Ectodermal cell (in vitro differentiated cells): ENCODE measurements around the gene GRIK1.

Experiments used
- H3K27ac ChIP-seq: 2 replicates; pipeline ENCODE4 v1.7.0; 2013; ENCODE audit warnings: mild to moderate bottlenecking, low read depth, low read length; ENCODE audit not compliant: insufficient read depth, poor library complexity, severe bottlenecking
- H3K27me3 ChIP-seq: 2 replicates; pipeline ENCODE4 v1.7.0; 2013; ENCODE audit warnings: mild to moderate bottlenecking, low read length; ENCODE audit not compliant: insufficient read depth, control insufficient read depth, poor library complexity, severe bottlenecking
- H3K36me3 ChIP-seq: one replicate; pipeline ENCODE4 v1.7.0; 2013; ENCODE audit warnings: low read length; ENCODE audit not compliant: control insufficient read depth, insufficient read depth
- H3K4me1 ChIP-seq: one replicate; pipeline ENCODE4 v1.7.0; 2013; ENCODE audit warnings: low read length; ENCODE audit not compliant: control insufficient read depth, insufficient read depth
- H3K4me3 ChIP-seq: 2 replicates; pipeline ENCODE4 v1.7.0; 2013; ENCODE audit warnings: low read depth, low read length, control low read depth; ENCODE audit not compliant: insufficient read depth
- H3K9me3 ChIP-seq: 2 replicates; pipeline ENCODE4 v1.7.0; 2013; ENCODE audit warnings: mild to moderate bottlenecking, low read length, moderate library complexity; ENCODE audit not compliant: control insufficient read depth
- WGBS, 2 experiments: methylation state at CpG; one replicate each; pipeline ENCODE4 v1.1.7; 2013; ENCODE audit warnings: missing lambda C conversion rate in 2 of 2; 5-methylcytosine and 5-hydroxymethylcytosine counted together

GRIK1 gene

DNA sequence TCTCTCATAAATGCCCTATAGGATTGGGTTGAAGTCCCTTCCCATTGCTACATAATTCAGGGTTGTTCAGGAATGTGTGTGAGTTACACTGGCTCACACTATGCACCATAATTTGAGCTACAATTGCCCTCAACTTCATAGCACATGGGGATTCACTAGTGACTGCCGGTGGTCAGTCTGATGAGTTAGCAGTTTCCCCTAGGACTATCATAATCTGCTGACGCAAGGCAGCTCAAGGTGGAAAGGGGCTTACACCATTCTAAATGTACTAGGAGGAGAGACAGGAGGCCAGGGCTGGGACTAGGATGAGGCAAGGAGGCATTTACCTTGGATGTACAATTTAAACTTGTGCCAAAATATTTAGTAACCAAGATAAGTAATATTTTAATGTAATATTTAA is 224.7 kb downstream of the GRIK1 start:
- 93% methylated on average over 2 of the region's 2 CpGs for WGBS, 2 experiments
- Histone ChIP-seq H3K27me3 (no peaks in the 10 kb centered on the region), H3K9me3 (no peaks in the 10 kb centered on the region), H3K27ac (no peak overlapping the region), H3K4me3 (no peak overlapping the region), H3K36me3 (peaks cover 3% of the 10 kb centered on the region), H3K4me1 (peaks cover 6% of the 10 kb centered on the region)

DNA sequence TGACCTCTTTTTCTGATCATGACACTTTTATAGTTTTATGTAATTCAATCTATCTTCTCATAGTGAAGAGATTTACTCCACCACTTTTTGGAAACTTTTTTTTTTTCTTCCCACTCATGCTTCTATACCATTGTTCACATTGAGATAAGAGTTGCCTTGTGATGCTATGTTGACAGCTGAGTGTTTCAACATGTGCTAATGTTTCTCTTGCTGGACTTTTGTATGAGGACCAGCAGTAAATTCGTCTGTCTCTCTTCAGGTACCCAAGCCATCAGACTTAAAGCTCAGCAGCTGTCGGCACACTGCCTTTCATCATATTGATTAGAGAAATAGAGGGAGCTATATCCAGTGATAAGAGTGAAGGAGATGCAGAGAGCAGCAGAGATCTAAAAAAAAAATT is 227.0 kb downstream of the GRIK1 start:
- Histone ChIP-seq H3K27ac (no peak overlapping the region), H3K4me1 (no peaks in the 10 kb centered on the region), H3K27me3 (no peaks in the 10 kb centered on the region), H3K4me3 (no peak overlapping the region), H3K36me3 (peaks cover 3% of the 10 kb centered on the region), H3K9me3 (no peaks in the 10 kb centered on the region)
- 82 to 93% methylated on average over 2 of the region's 2 CpGs for WGBS, 2 experiments

DNA sequence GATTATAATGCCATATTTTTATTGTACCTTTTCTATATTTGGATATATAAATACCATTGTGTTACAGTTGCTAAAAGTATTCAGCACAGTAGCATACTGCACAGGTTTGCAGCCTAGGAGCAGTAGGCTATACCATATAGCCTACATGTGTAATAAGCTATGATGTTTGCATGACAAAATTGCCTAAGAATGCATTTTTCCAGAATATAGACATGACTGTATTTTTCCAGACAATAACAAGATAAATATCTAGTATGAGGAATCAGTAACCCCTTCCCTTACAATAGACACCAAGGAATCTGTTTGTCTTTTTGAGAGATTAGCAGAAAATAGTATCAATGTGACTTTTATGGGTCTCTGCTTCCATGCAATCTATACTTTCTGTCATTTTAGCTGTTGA is 228.6 kb downstream of the GRIK1 start:
- Histone ChIP-seq H3K9me3 (no peaks in the 10 kb centered on the region), H3K27ac (no peak overlapping the region), H3K27me3 (no peaks in the 10 kb centered on the region), H3K36me3 (no peaks in the 10 kb centered on the region), H3K4me3 (no peak overlapping the region), H3K4me1 (no peaks in the 10 kb centered on the region)

DNA sequence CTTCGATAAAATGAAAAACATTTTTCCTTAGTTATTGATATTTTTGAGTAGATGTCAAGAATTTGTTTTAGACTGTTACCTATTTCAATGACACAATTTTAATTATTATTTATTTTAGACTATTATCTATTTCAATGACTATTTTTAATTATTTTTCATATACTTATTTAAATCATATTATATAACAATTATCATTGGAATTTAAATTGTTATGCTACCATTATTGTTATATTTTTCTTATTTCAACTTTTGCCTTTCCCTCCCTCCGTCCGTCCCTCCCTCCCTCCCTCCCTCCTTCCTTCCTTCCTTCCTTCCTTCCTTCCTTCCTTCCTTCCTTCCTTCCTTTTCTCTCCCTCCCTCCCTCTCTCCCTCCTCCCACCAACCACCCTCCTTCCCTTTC is 229.3 kb downstream of the GRIK1 start:
- H3K4me3 ChIP-seq = no peak overlapping the region
- no peaks in the 10 kb centered on the region for H3K4me1 ChIP-seq
- WGBS, 2 experiments = 89% methylated on average over 3 of the region's 3 CpGs; no CpG with 5 or more reads in 1 of the 2 experiments
- no peaks in the 10 kb centered on the region for H3K9me3 ChIP-seq
- no peaks in the 10 kb centered on the region for H3K27me3 ChIP-seq
- no peaks in the 10 kb centered on the region for H3K36me3 ChIP-seq
- no peak overlapping the region for H3K27ac ChIP-seq

DNA sequence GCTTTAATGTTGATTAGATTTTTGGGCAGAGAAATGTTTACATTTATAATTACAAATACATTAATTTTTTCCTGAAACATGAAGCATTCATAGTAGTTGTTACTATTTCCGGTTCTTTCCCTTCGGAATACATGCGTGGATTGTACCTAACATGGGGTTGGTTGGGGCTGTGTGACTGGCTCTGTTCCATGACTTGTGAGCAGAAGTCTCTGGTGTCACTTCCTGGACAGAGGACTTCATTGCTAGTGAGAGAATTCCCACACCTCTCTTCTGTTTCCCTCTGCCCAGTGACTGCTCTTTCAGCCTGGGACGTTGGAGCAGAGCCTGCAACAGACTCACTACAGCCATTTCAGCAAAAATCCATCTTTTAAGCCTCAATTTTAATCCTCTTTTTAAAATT is 231.4 kb downstream of the GRIK1 start:
- no peak overlapping the region for H3K27ac ChIP-seq
- no peaks in the 10 kb centered on the region for H3K36me3 ChIP-seq
- H3K27me3 ChIP-seq = no peaks in the 10 kb centered on the region
- no peak overlapping the region for H3K4me3 ChIP-seq
- WGBS, 2 experiments = 94 to 98% methylated on average over 4 of the region's 4 CpGs
- H3K4me1 ChIP-seq = no peaks in the 10 kb centered on the region
- H3K9me3 ChIP-seq = no peaks in the 10 kb centered on the region

DNA sequence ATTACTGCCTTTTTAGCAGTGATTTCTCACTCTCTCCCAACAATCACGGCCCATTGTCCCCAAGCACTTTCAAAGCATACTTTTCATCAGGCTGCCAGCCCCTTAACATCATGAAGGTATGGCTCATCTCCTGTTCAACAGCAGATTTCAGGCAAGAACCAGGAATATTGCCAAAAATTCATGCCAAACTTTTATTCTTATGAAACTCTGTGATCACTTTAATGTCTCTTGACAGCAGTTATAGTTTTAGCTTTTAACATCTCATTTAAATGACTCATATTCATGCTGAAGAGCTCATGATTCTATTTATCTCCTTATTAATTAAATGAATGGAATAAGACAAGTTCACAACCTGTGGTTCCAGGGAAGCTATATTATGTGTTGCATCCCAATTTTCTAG is 235.1 kb downstream of the GRIK1 start:
- 78 to 79% methylated on average over 1 of the region's 1 CpG for WGBS, 2 experiments
- H3K27ac ChIP-seq = no peak overlapping the region
- H3K27me3 ChIP-seq = no peaks in the 10 kb centered on the region
- H3K4me1 ChIP-seq = no peaks in the 10 kb centered on the region
- H3K4me3 ChIP-seq = no peak overlapping the region
- H3K9me3 ChIP-seq = no peaks in the 10 kb centered on the region
- H3K36me3 ChIP-seq = no peaks in the 10 kb centered on the region

DNA sequence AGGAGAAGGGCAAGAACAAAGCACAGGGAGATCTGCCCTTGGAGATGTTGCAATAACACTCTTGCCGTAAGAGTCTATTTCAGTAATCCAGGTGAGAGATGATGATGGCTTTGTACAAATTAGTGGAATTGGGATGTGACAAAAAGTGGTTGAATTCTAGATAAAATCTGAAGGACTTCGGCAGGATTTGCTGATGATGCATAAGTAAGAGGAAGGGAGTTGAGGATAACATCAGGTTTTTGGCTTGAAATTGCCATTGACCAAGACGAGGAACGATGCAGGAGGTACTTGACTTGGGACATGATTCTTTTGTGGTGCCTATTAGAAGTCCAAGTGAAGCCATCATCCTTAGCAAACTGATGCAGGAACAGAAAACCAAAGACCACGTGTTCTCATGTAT is 238.1 kb downstream of the GRIK1 start:
- 93 to 94% methylated on average over 5 of the region's 5 CpGs for WGBS, 2 experiments

DNA sequence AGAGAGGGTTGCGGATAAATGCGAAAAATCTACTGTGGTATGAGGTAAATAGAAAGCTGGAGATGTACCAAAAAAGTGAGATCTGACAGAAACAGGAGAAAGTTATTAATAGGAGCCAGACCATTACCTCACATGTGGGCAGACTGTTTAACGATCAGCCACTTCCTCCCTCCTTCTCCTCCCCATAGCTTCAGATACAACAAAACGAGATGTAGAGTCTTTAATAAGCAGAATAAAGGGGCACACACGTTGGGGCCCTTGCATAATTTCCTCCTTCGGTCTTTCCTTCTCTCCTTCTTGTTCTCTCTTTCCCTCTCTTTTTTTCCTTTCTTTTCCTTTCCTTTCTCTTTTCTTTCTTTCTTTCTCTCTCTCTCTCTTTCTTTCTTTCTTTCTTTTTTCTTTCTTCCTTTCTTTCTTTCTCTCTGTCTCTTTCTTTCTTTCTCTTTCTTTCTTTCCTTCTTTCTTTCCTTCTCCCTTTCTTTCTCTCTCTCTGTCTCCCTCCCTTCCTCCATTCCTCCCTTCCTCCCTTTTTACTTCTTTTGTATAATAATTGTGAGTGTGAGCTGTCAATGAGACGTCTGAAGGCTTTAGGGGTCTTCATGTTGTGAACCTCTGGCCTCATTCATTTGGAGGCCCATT is 242.1 kb downstream of the GRIK1 start:
- no peaks in the 10 kb centered on the region for H3K27me3 ChIP-seq
- H3K9me3 ChIP-seq = no peaks in the 10 kb centered on the region
- 88 to 90% methylated on average over 4 to 7 of the region's 7 CpGs for WGBS, 2 experiments

More for the DNA sequence above, 238.1 kb downstream of the GRIK1 start:
- Histone ChIP-seq H3K27ac (no peak overlapping the region), H3K36me3 (no peaks in the 10 kb centered on the region), H3K4me1 (no peaks in the 10 kb centered on the region), H3K9me3 (no peaks in the 10 kb centered on the region), H3K27me3 (no peaks in the 10 kb centered on the region), H3K4me3 (no peak overlapping the region)

DNA sequence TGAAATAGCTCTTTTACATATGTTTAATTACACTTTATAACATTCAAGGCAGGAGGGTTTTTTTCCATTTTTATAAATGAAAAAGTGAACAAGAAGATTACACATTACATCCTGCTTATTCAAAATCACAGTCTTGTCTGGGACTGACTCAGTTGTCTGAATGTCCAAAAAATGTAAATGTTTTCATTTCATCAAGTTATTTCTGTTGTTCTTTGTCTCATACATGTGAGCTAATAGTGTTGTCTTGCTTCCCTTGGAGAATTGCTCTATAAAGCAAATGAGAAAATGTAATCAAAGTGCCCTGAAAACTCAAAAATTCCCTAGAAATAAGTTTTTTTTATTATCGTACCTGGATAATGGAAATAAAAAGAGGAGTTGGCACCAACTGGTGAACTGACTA is 242.9 kb downstream of the GRIK1 start:
- H3K9me3 ChIP-seq = no peaks in the 10 kb centered on the region
- H3K27ac ChIP-seq = no peak overlapping the region
- H3K36me3 ChIP-seq = no peaks in the 10 kb centered on the region
- no peaks in the 10 kb centered on the region for H3K4me1 ChIP-seq
- H3K27me3 ChIP-seq = no peaks in the 10 kb centered on the region
- WGBS, 2 experiments = 88 to 100% methylated on average over 1 of the region's 1 CpG
- no peak overlapping the region for H3K4me3 ChIP-seq

More for the DNA sequence above, 242.1 kb downstream of the GRIK1 start:
- H3K27ac ChIP-seq = no peak overlapping the region
- H3K36me3 ChIP-seq = no peaks in the 10 kb centered on the region
- no peaks in the 10 kb centered on the region for H3K4me1 ChIP-seq
- H3K4me3 ChIP-seq = no peak overlapping the region

DNA sequence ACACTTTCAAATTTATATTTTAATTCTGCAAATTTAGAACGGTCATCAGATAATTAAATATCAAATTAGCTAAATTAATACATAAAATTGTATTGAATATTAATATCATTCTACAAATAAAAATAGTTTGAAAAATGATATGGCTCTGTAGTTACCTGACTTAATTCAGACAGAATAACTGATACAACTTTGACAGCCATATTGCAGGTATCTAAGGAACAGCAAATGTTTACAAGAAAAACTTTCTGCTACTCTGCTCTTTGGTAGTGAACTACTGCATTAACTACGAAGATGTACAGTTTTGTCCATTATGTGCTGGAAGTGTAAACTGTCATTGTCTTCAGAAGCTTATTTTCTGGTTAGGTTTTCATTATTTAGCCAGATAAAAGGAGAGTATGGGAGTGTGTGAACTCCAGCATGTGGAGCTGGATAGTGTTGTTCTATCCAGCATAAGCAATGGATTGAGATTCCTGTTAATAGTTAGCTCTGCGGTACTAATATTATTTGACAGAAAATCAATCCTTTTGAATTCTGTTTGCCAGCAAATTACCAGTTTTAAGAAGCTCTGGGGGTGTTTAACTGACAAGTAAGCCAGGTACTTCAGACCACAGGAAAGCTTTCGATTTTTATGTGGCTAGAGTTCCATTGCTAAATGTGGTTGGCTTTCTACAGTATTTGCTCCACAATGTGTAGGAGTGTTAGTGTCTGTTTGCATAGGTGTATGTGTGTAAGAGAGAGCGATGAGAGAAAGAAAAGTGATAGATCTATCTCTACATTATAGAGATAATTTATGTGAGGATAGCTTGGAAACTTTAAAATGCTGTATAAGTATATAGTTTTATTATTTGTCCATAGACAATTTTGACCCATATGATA is 247.9 kb downstream of the GRIK1 start:
- WGBS, 2 experiments = 97% methylated on average over 4 of the region's 5 CpGs

More for the DNA sequence above, 247.9 kb downstream of the GRIK1 start:
- no peaks in the 10 kb centered on the region for H3K9me3 ChIP-seq
- no peak overlapping the region for H3K27ac ChIP-seq
- no peaks in the 10 kb centered on the region for H3K27me3 ChIP-seq
- no peak overlapping the region for H3K4me3 ChIP-seq
- no peaks in the 10 kb centered on the region for H3K4me1 ChIP-seq
- no peaks in the 10 kb centered on the region for H3K36me3 ChIP-seq
